Femur (tissue), 1 donor: ENCODE measurements around the gene TRUB2.
"Not testable (repeated sequence)": the region's sequence is repeated elsewhere in the genome, so short reads cannot be mapped to it uniquely, and the experiment has no call there.

Experiments used
- DNase-seq: peaks from one replicate; pipeline ENCODE4 v3.0.0-alpha.2; 2017

Gene TRUB2

GRCh38 chr9:128297221-128297773, 24.9 kb downstream of the TRUB2 start:
- DNase-seq, result no peak

GRCh38 chr9:128296340-128297220, 25.7 kb downstream of the TRUB2 start:
- DNase-seq, result no peak

DNA sequence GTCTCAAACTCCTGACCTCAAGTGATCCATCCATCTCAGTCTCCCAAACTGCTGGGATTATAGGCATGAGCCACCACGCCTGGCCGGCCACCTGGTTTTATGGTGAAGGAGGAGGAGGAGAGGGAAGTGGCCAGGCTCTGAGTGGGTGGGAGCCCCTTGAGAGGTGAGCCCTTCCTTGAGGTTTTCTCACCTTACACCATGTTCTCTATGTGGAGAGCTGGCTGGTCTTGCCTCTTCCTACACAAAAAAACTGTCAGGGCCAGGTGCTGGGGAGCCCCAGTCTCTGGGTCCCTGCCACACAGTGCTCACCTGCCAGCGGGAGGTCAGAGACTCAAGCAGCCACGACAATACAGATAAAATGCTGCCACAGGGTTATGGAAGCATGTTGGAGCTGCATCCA, 28.1 kb downstream of the TRUB2 start:
- DNase-seq, result no peak

- DNase-seq, result no peak
These were observed 29.2 kb downstream of the TRUB2 start for GRCh38 chr9:128293091-128293490.

GRCh38 chr9:128292009-128292408, 30.2 kb downstream of the TRUB2 start:
- no peak for DNase-seq

DNA sequence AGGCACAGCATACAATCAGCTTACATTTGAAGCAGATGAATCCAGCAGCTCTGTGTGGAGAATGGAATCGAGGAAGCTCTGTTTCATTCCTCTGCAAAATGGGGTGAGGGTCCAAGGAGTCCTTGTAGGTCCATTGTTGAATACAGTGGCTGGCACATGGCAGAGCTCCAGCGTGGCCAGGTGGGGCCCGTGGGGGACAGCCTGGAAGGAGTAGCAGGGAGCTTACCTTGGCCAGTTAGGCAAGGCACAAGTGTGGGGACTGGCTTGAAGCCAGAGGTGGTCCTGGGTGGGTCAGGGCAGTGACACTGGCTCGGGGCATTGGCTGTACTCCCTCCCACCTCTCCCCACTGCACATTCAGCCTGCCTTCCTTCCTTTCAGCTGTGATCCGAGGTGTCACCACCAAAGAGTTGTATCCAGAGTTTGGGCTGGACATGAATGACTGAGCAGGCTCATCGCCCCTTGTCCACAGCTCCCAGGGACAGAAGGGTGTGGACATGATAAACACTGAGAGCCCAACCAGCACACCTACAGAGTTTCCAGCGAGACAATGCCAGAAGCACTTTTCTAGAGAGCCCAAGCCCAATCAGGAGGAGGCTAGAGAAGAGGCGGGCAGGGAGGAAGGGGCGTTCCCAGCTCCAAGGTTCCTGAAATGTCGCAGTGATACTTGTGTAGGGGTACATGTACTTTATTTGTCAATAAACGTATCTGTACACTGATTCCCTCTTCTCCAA, 33.8 kb downstream of the TRUB2 start:
- no peak for DNase-seq

- peak; percentile 81 for DNase-seq
These were observed 35.8 kb downstream of the TRUB2 start for GRCh38 chr9:128286440-128286839.

DNA sequence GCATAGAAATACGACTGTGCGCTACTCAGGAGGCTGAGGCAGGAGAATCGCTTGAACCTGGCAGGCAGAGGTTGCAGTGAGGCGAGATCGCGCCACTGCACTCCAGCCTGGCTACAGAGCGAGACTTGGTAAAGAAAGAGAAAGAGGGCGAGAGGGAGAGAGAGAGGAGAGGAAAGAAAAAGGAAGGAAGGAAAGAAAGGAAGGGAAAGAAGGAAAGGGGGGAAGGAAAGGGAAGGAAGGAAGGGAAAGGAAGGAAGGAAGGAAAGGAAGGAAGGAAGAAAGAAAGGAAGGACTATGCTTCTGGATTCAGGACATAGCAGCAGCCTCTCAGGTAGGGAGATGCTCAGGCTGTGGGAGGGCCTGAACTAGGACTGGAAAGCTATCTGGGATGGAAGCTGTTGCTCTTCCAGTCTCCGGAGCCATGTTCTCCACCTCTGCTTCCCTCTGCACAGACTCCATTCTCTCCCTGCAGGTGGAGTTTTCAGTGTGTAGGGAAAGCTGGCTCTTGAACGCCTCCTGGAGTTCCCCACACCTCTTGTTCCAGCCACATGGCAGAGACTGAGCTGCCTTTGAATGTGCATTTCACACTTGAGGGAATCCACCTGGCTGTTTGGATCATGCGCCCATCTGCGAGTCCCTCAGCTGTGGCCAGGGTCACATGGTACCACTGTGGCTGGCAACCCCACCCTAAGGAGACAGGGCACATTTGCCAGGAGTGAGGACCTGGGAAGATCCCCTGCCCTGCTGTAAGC, 37.0 kb downstream of the TRUB2 start:
- DNase-seq, result no peak

- no peak for DNase-seq
These were observed 39.7 kb downstream of the TRUB2 start for GRCh38 chr9:128282500-128282899.

GRCh38 chr9:128280084-128280622, 42.1 kb downstream of the TRUB2 start:
- DNase-seq, result no peak

- not testable (repeated sequence) for DNase-seq
These were observed 42.9 kb downstream of the TRUB2 start for GRCh38 chr9:128279088-128280073.

DNA sequence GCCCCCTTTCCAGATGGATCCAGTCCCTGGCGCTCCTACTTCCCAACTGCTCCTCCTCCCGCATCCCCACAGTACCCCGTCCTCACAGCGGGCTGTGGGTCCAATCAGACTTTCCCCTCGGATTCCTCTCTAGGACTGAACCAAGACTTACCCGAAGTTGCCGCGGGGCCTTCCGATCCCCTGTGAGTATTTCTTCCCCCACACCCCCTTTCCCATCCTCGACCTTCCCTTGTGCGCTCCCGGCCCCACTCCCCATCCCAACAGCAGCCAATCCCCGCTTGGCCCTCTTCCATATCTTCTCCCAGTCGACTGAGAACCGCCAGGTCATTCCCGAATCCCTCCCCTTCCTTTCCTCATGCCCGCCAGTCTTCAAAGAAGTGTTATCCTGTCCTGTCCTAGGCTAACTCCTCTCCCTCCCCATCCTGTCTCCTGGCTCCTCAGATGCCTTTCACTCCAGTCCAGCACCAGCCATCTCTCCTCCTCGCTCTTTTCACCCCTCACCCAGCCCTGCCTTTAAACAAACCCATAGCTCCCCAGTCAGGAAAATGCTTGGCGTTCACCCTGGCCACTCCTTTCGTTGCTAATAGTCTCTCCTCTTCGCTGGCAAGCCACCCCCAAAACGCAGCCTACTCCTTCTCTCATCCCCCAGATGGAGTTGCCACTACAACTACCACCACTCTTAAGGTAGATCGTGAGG, 45.5 kb downstream of the TRUB2 start:
- no peak for DNase-seq

DNA sequence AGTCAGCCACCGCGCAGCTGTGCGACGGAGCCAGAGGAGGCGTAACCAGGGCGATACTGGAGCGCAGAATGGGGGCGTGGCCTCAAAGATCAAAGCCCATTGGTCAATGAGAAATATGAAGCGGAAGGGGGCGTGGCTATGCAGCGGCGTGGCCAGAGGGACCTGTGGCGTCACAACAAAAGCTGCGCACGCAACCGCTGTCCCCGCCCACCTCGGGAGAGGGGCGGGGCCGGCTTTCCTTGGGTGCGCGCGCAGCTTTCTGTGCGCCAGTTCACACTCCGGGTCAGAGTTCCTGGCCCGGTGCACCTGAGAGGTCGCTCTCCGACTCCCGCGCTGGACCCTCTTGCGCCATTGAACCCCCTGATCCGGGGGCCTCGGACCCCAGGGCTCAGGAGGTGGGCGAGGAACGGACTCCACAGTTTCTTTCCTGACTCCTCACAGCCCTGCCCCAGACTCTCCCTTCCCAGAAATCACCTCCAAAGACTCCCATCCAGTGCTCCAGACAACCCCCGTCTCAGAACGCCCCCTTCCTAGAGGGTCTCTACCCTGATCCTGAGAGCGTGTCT, 46.2 kb downstream of the TRUB2 start, which contains the start of gene SWI5:
SWI5 (plus strand) TSS at position 269 of the 566 bp plus-strand sequence.
- DNase-seq, result peak; percentile 100

DNA sequence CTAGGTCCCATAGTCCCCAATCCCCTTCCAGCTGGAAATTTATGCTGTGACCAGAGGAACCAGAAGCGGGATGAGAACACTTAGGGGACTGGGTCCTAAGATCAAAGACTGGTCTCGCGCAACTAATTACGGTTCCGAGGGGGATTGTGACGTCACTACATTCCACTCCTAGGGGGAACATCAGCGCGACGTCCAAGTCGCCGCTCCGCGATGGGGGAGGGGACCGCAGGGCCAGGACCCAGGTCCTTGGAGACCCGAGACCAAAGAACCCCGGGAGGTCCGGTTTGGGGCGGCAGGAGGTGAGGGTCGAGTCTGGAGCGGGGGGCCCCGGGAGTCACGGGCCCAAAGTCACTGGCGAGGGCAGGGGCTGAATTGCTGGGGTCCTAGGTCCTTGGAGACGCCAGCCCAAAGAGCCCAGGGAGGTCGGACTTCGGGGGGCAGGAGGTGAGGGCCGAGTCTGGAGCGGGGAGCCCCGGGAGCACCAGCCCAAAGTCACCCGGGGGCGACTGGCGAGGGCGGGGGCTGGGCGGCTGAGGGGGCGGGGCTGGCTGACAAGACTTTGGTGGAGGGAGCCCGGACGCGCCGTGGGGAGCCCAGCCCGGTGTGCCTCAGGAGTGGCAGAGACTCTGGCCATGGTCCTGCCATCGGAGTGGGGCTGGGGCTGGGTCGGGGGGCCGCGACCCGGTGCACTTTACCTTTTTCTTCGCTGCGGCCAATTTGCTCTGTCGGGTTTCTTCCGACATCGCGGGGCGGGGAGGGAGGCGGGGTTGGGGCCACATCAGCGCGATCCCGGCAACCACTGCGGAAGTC, 46.8 kb downstream of the TRUB2 start, which contains the start of gene GOLGA2:
GOLGA2 (minus strand) TSS at position 810 of the 810 bp plus-strand sequence; CDS start at position 779, 31 bp downstream.
- DNase-seq, result peak; percentile 59

DNA sequence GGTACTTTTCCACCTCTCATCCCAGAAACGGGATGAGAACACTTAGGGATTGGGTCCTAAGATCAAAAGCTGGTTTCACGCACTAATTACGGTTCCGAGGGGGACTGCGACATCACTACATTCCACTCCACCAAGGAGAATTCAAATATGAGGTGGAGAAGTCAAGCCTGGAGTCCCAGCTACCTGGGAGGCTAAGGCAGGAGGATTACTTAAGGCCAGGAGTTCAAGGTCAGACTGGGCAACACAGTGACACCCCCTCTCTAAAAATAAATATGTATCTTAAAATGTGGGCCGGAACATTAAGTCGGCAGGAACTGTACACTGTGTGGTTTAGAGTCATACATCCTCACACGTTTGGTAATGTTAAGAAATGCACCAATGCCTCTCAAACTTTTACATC, 48.0 kb downstream of the TRUB2 start:
- DNase-seq, result no peak

DNA sequence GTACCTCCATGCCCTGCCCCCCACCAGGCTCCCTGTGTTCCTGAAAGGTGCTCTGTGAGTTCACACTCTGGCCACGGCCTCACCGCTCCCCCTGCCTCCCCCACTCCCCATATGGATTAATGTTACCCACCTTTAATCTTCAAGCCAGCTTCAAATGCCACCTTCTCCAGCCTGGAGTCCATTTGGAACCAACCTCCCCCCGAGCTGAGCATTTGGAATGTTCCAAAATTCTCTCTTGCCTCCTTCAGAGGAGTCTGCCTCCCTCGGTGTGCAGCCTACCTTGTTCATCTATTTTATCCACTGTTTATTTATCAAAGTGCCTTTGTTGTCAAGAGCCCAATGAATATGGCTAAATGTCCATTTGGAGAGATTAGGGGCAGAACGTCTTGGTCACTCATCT, 50.7 kb downstream of the TRUB2 start:
- no peak for DNase-seq

DNA sequence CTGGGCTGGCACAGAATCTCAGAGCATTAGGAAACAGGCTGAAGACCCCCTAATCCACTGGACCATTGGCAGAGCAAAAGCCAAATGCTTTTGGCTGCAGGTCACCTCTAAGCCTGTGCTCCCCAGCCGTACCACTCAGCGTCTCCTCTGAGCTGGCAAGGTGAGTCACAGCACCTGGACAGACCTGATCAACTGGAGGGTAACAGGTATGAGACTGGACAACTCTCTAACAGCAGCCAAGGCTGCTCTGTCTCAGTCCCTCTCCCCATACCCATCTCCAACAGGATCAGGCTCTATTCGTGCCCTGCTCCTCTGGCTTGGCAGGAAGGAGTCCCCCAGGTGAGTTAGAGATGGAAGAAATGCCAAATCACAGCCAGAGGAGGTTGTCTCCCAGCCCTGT, 51.1 kb downstream of the TRUB2 start:
- no peak for DNase-seq

GRCh38 chr9:128266868-128267590, 55.2 kb downstream of the TRUB2 start:
- DNase-seq, result no peak
